Fibroblast of lung (primary cell): ENCODE results near the gene CAPNS2. TPM values are rescaled to one million over a fixed set of nuclear protein-coding genes. Genes with fewer than 3 reads are reported as not detected.

Experiments
- DNase-seq, 2 donors: peaks; one replicate each; pipeline versions ENCODE4 v3.0.0 to v3.0.0-alpha.2; 2010; ENCODE audit warnings: low read depth in 2 of 2
- H2AFZ ChIP-seq: 2 replicates; pipeline ENCODE4 v1.5.1; 2012; ENCODE audit warnings: low read length, control low read depth, inconsistent platforms
- H3K27ac ChIP-seq: 2 replicates; pipeline ENCODE4 v1.5.1; 2011; ENCODE audit warnings: low read length, control low read depth; ENCODE audit not compliant: insufficient read depth
- H3K27me3 ChIP-seq: 2 replicates; pipeline ENCODE4 v1.5.1; 2011; ENCODE audit warnings: mild to moderate bottlenecking, low read length; ENCODE audit not compliant: control insufficient read depth, insufficient read depth
- H3K36me3 ChIP-seq: 2 replicates; pipeline ENCODE4 v1.5.1; 2011; ENCODE audit warnings: low read length; ENCODE audit not compliant: control insufficient read depth, insufficient read depth
- H3K4me1 ChIP-seq: 2 replicates; pipeline ENCODE4 v1.5.1; 2011; ENCODE audit warnings: low read length; ENCODE audit not compliant: control insufficient read depth, insufficient read depth; ENCODE audit errors: extremely low read depth
- H3K4me2 ChIP-seq: 2 replicates; pipeline ENCODE4 v1.5.1; 2011; ENCODE audit warnings: low read length, control low read depth; ENCODE audit not compliant: insufficient read depth; ENCODE audit errors: extremely low read depth
- H3K4me3 ChIP-seq, 4 experiments: fragments of 200-600 bp in 1 of 4; sonication (generic) in 1 of 4; replicated peaks in 1 of 4; 2 replicates each; pipeline ENCODE4 v1.5.1; 2011 to 2016; ENCODE audit warnings: low read length in 4 of 4, low read depth in 3 of 4, mild to moderate bottlenecking in 3 of 4, control low read depth in 2 of 4, inconsistent platforms in 1 of 4, mixed read lengths in 1 of 4; ENCODE audit not compliant: insufficient read depth in 1 of 4; ENCODE audit errors: control extremely low read depth in 1 of 4
- H3K79me2 ChIP-seq: 2 replicates; pipeline ENCODE4 v1.5.1; 2012; ENCODE audit warnings: mild to moderate bottlenecking, low read length, inconsistent platforms; ENCODE audit not compliant: control insufficient read depth, insufficient read depth
- H3K9ac ChIP-seq: 2 replicates; pipeline ENCODE4 v1.5.1; 2011; ENCODE audit warnings: mild to moderate bottlenecking, low read length, control low read depth; ENCODE audit not compliant: insufficient read depth
- H3K9me3 ChIP-seq: 2 replicates; pipeline ENCODE4 v1.5.1; 2012; ENCODE audit warnings: low read depth, low read length; ENCODE audit not compliant: control insufficient read depth, insufficient read depth
- H4K20me1 ChIP-seq: 2 replicates; pipeline ENCODE4 v1.5.1; 2011; ENCODE audit warnings: low read length; ENCODE audit not compliant: control insufficient read depth, insufficient read depth; ENCODE audit errors: extremely low read depth
- EZH2 ChIP-seq: IDR thresholded peaks from 2 replicates; pipeline ENCODE4 v1.5.1; 2012; ENCODE audit warnings: low read length, control low read depth, mild to moderate bottlenecking; ENCODE audit errors: missing control alignments
- polyA plus RNA-seq, 2 donors: library from polyadenylated mRNA; depleted of rRNA in 1 of 2; stranded (reverse) in 1 of 2; unstranded in 1 of 2; fragments of >200 nt; gene quantifications; 2 replicates each; pipeline ENCODE4 v1.2.1, GENCODE V29; 2011 to 2012; ENCODE audit warnings: missing spikeins in 1 of 2
- total RNA-seq: library from RNA; depleted of rRNA; stranded (reverse); fragments of >200 nt; gene quantifications from 2 replicates; pipeline ENCODE4 v1.2.1, GENCODE V29; 2014
- TF ChIP-seq, protein P1 (sequence below), 2 donors: IDR thresholded peaks in 1 of 2; conservative IDR thresholded peaks in 1 of 2; 1 replicate in 1 of 2; 2 replicates in 1 of 2; pipeline ENCODE4 v1.5.1; 2011 to 2012; ENCODE audit warnings: low read length in 2 of 2, control low read depth in 1 of 2, inconsistent platforms in 1 of 2, low read depth in 1 of 2, mild to moderate bottlenecking in 1 of 2

CAPNS2 gene
- total and polyA plus RNA-seq, 2 donors (not counting 1 experiment from before 2014, with no cell fraction given): 0.66 TPM; not detected in 1

DNA sequence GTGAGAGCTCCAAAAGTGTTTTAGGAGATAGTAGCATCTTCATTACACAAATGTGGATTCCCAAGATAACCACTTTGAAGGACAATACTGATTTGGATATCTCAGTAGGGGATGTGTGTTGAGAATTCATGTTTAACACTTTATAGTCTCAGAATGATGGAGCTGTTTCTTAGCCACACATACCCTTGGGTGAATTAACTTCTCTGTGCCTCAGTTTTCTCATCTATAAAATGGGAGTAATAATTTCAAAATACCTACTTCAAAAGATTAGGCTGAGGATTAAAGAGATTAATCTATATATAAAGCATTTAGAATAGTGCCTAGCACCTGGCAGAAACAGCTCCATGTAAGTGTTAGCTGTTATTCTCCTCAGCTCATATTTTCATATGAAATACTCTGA, 38.6 kb upstream of the CAPNS2 start:
- H3K79me2 ChIP-seq: no peaks in the 10 kb centered on the region

DNA sequence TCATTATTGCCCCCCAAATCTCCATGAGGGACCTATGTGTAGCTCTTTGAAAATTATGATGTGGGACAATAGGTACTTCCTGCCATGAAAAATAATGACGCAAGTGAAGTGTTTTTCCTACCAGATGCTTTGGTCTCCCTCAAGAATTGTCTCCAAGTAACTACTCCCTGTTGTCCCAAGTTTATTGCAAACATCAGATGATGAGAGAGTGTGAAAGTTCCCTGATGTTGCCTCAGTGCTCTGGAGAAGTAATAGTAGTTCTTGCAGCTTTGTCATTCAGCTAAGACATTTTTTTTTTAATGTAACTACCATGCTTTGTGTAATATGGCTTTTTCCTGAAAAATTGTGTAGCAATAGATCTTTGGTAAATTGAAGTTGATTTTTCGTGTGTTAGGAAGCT, 37.5 kb upstream of the CAPNS2 start:
- Histone ChIP-seq H3K36me3 (no peaks in the 10 kb centered on the region), H3K4me1 (no peaks in the 10 kb centered on the region), H3K27ac (no peak overlapping the region), H3K79me2 (no peaks in the 10 kb centered on the region), H3K9ac (no peak overlapping the region), H3K27me3 (no peaks in the 10 kb centered on the region), H3K4me2 (no peak overlapping the region), H3K9me3 (no peaks in the 10 kb centered on the region), H4K20me1 (no peaks in the 10 kb centered on the region), H2AFZ (no peak overlapping the region), H3K4me3 (no peak overlapping the region)
- TF ChIP-seq, protein P1, sequence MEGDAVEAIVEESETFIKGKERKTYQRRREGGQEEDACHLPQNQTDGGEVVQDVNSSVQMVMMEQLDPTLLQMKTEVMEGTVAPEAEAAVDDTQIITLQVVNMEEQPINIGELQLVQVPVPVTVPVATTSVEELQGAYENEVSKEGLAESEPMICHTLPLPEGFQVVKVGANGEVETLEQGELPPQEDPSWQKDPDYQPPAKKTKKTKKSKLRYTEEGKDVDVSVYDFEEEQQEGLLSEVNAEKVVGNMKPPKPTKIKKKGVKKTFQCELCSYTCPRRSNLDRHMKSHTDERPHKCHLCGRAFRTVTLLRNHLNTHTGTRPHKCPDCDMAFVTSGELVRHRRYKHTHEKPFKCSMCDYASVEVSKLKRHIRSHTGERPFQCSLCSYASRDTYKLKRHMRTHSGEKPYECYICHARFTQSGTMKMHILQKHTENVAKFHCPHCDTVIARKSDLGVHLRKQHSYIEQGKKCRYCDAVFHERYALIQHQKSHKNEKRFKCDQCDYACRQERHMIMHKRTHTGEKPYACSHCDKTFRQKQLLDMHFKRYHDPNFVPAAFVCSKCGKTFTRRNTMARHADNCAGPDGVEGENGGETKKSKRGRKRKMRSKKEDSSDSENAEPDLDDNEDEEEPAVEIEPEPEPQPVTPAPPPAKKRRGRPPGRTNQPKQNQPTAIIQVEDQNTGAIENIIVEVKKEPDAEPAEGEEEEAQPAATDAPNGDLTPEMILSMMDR (conservative IDR thresholded peaks at IDR 0.05 in 1 of 2, IDR thresholded peaks at IDR 0.05 in 1 of 2; ENCODE audit: low read depth in 1 of 2, low read length in 2 of 2): no peak
- TF ChIP-seq EZH2: no peak
- DNase-seq: no peak

More for the DNA sequence above, 38.6 kb upstream of the CAPNS2 start:
- H3K4me2 ChIP-seq: no peak overlapping the region
- TF ChIP-seq, protein P1 (conservative IDR thresholded peaks at IDR 0.05 in 1 of 2, IDR thresholded peaks at IDR 0.05 in 1 of 2; ENCODE audit: low read depth in 1 of 2, low read length in 2 of 2): no peak
- no peak for TF ChIP-seq EZH2
- DNase-seq: no peak
- no peaks in the 10 kb centered on the region for H3K4me1 ChIP-seq
- H3K36me3 ChIP-seq: no peaks in the 10 kb centered on the region
- no peaks in the 10 kb centered on the region for H3K9me3 ChIP-seq
- H4K20me1 ChIP-seq: no peaks in the 10 kb centered on the region
- H3K27me3 ChIP-seq: no peaks in the 10 kb centered on the region
- H3K9ac ChIP-seq: no peak overlapping the region
- no peak overlapping the region for H3K4me3 ChIP-seq
- H2AFZ ChIP-seq: no peak overlapping the region
- H3K27ac ChIP-seq: no peak overlapping the region

DNA sequence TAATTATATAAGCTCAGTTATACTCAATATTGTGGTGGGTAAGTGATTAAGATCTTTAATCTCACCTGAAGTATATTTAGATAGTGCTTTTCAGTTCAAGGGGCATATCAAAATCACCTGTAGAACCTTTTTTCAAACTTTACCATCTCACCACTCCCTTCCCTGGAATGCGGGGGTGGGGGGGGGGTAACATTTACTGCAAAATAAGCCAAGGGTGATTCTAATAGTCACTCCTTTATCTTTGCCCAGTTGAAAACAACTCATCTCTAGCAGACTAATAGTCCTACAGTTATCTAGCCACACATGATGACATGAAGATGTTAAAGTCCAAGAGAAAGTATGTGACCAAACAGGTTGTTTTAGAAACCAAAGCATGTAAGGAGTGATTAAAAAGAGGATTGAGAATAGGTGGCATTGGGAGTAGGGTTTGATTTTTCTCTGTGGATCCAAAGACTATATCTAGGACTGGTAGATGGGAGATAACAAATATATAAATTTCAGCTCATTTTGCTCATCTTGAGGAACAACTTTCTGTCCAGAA, 36.1 kb upstream of the CAPNS2 start:
- Histone ChIP-seq H3K79me2 (no peaks in the 10 kb centered on the region), H3K27ac (no peak overlapping the region), H3K4me2 (no peak overlapping the region), H2AFZ (no peak overlapping the region), H3K27me3 (no peaks in the 10 kb centered on the region), H3K36me3 (no peaks in the 10 kb centered on the region), H3K9me3 (no peaks in the 10 kb centered on the region), H3K4me3 (no peak overlapping the region), H3K9ac (no peak overlapping the region), H4K20me1 (no peaks in the 10 kb centered on the region), H3K4me1 (no peaks in the 10 kb centered on the region)
- DNase-seq: no peak
- TF ChIP-seq, protein P1 (conservative IDR thresholded peaks at IDR 0.05 in 1 of 2, IDR thresholded peaks at IDR 0.05 in 1 of 2; ENCODE audit: low read depth in 1 of 2, low read length in 2 of 2): no peak
- TF ChIP-seq EZH2: no peak
